Chondrocyte (in vitro differentiated cells): ENCODE data around the gene LYZL1. TPM values are rescaled to one million over a fixed set of nuclear protein-coding genes. Genes with fewer than 3 reads are reported as not detected.
"Not testable (repeated sequence)": the region's sequence is repeated elsewhere in the genome, so short reads cannot be mapped to it uniquely, and the experiment has no call there.

Experiments used
- DNase-seq: peaks from one replicate; pipeline ENCODE4 v3.0.0; 2021; ENCODE audit warnings: mixed read lengths, low spot score
- H3K27ac Mint-ChIP-seq: one replicate; pipeline ENCODE4 v1.8.0; 2021; ENCODE audit warnings: mild to moderate bottlenecking, moderate library complexity, mixed read lengths; ENCODE audit not compliant: unreplicated experiment
- H3K27me3 Mint-ChIP-seq: 2 replicates; pipeline ENCODE4 v1.8.0; 2021; ENCODE audit warnings: low read depth, mixed read lengths
- H3K36me3 Mint-ChIP-seq: 2 replicates; pipeline ENCODE4 v1.8.0; 2021; ENCODE audit warnings: low read depth, mixed read lengths
- H3K4me1 Mint-ChIP-seq: 2 replicates; pipeline ENCODE4 v1.8.0; 2021; ENCODE audit warnings: low read depth, mild to moderate bottlenecking, mixed read lengths
- H3K4me3 Mint-ChIP-seq: one replicate; pipeline ENCODE4 v1.8.0; 2021; ENCODE audit warnings: mild to moderate bottlenecking, moderate library complexity, mixed read lengths; ENCODE audit not compliant: unreplicated experiment
- H3K9me3 Mint-ChIP-seq: 2 replicates; pipeline ENCODE4 v1.8.0; 2021; ENCODE audit warnings: low read depth, mixed read lengths
- CTCF ChIP-seq: fragments of 200-600 bp; sonication (generic); IDR thresholded peaks from 2 replicates; pipeline ENCODE4 v1.5.0; 2021; ENCODE audit warnings: antibody characterized with exemption, mild to moderate bottlenecking, moderate library complexity
- long read RNA-seq: library from polyadenylated mRNA; stranded (forward); transcript quantifications from one replicate; pipeline ENCODE4 v2.0.0, GENCODE V29; 2021
- total RNA-seq: library from RNA; stranded (reverse); gene quantifications from 3 replicates; pipeline ENCODE4 v1.2.1, GENCODE V29; 2021

LYZL1 gene
- not detected in 3 replicates for total RNA-seq
- long read RNA-seq, result 0 reads

GRCh38 chr10:29288906-29289305 lies at the start of gene LYZL1:
LYZL1 (plus strand) TSS chr10:29289070; CDS start chr10:29291868, 2,798 bp downstream.
- H3K4me1 Mint-ChIP-seq, H3K9me3 Mint-ChIP-seq, H3K27me3 Mint-ChIP-seq, H3K36me3 Mint-ChIP-seq, H3K27ac Mint-ChIP-seq, DNase-seq, H3K4me3 Mint-ChIP-seq: not testable (repeated sequence)

- Mint-ChIP-seq H3K36me3 (peaks cover 2% of the 10 kb centered on the region), H3K4me3 (no peak overlapping the region), H3K9me3 (no peaks in the 10 kb centered on the region), H3K27me3 (peaks cover 1% of the 10 kb centered on the region), H3K27ac (no peak overlapping the region), H3K4me1 (peaks cover 8% of the 10 kb centered on the region)
- DNase-seq, result no peak
- TF ChIP-seq CTCF, result peak; percentile 68
Measured at GRCh38 chr10:29239569-29240472, 49.0 kb upstream of the LYZL1 start.

GRCh38 chr10:29240986-29241660 lies 47.7 kb upstream of the LYZL1 start:
- Mint-ChIP-seq H3K4me3 (no peak overlapping the region), H3K27ac (no peak overlapping the region)

GRCh38 chr10:29241925-29242324 lies 46.9 kb upstream of the LYZL1 start:
- Mint-ChIP-seq H3K27ac (no peak overlapping the region), H3K36me3 (peaks cover 2% of the 10 kb centered on the region), H3K4me3 (no peak overlapping the region), H3K4me1 (peaks cover 8% of the 10 kb centered on the region), H3K27me3 (peaks cover 3% of the 10 kb centered on the region), H3K9me3 (no peaks in the 10 kb centered on the region)
- DNase-seq, result no peak
- TF ChIP-seq CTCF, result no peak

More at GRCh38 chr10:29240986-29241660, 47.7 kb upstream of the LYZL1 start:
- no peak for DNase-seq
- peaks cover 3% of the 10 kb centered on the region for H3K27me3 Mint-ChIP-seq
- TF ChIP-seq CTCF, result no peak
- H3K4me1 Mint-ChIP-seq, result peaks cover 8% of the 10 kb centered on the region
- H3K9me3 Mint-ChIP-seq, result no peaks in the 10 kb centered on the region
- H3K36me3 Mint-ChIP-seq, result peaks cover 2% of the 10 kb centered on the region

GRCh38 chr10:29243066-29243465 lies 45.8 kb upstream of the LYZL1 start:
- H3K36me3 Mint-ChIP-seq, result no peaks in the 10 kb centered on the region
- no peaks in the 10 kb centered on the region for H3K9me3 Mint-ChIP-seq
- no peak for TF ChIP-seq CTCF
- H3K27ac Mint-ChIP-seq, result no peak overlapping the region
- no peak overlapping the region for H3K4me3 Mint-ChIP-seq
- H3K27me3 Mint-ChIP-seq, result peaks cover 3% of the 10 kb centered on the region
- H3K4me1 Mint-ChIP-seq, result peaks cover 8% of the 10 kb centered on the region
- no peak for DNase-seq
